Activated CD4-positive, alpha-beta T cell treated with anti-CD3 and anti-CD28 coated beads for 36 hours (primary cell): ENCODE data around the gene TGFA. TPM values are rescaled to one million over a fixed set of nuclear protein-coding genes. Genes with fewer than 3 reads are reported as not detected.

Experiments
- ATAC-seq: fragments of 200-7000 bp; cut with Tn5 transposase; one replicate; pipeline ENCODE4 v1.10.0; 2021; ENCODE audit warnings: mild to moderate bottlenecking, moderate library complexity
- CTCF ChIA-PET: fragments of 350-600 bp; sonication (Branson Sonifier 250); formaldehyde crosslinking; loops from one replicate; lab custom pipeline; 2021; ENCODE audit warnings: antibody characterized with exemption; lab: Charles Lee
- POLR2A ChIA-PET: fragments of 350-600 bp; sonication (Branson Sonifier 250); formaldehyde crosslinking; loops from one replicate; lab custom pipeline; 2021; ENCODE audit warnings: antibody characterized with exemption, inconsistent platforms; lab: Charles Lee
- DNase-seq: peaks from one replicate; pipeline ENCODE4 v3.0.0-alpha.2; 2020
- H3K27ac Mint-ChIP-seq: one replicate; pipeline ENCODE4 v1.8.0; 2021; ENCODE audit warnings: mixed read lengths
- H3K27me3 Mint-ChIP-seq: one replicate; pipeline ENCODE4 v1.8.0; 2021; ENCODE audit warnings: mixed read lengths
- H3K36me3 Mint-ChIP-seq: one replicate; pipeline ENCODE4 v1.8.0; 2021; ENCODE audit warnings: low read depth, mixed read lengths
- H3K4me1 Mint-ChIP-seq: one replicate; pipeline ENCODE4 v1.8.0; 2021; ENCODE audit warnings: mixed read lengths
- H3K4me3 Mint-ChIP-seq: one replicate; pipeline ENCODE4 v1.8.0; 2021; ENCODE audit warnings: mild to moderate bottlenecking, moderate library complexity, mixed read lengths
- H3K9me3 Mint-ChIP-seq: one replicate; pipeline ENCODE4 v1.8.0; 2021; ENCODE audit warnings: low read depth, mixed read lengths
- intact Hi-C, 2 experiments: fragments of 100-400 bp; cut with DNase I in 1 of 2; cut with micrococcal nuclease in 1 of 2; formaldehyde crosslinking; loops; one replicate each; pipeline versions ENCODE4 v1.14.2 to v1.15.1; 2022 to 2024; cut with DNase I, micrococcal nuclease
- total RNA-seq, 2 experiments: library from RNA; stranded (reverse); gene quantifications; one replicate each; pipeline ENCODE4 v1.2.3, GENCODE V29; 2021

The TGFA gene
- total RNA-seq, 2 experiments from 2014 or later = 0.07 to 0.18 TPM

GRCh38 chr2:70494293-70494886 is 59.2 kb downstream of the TGFA start:
- no peak overlapping the region for H3K4me3 Mint-ChIP-seq
- H3K4me1 Mint-ChIP-seq = no peaks in the 10 kb centered on the region
- CTCF ChIA-PET = no interaction called here
- no peaks in the 10 kb centered on the region for H3K9me3 Mint-ChIP-seq
- H3K36me3 Mint-ChIP-seq = no peaks in the 10 kb centered on the region
- ATAC-seq (no peak), DNase-seq (no peak)
- no peak overlapping the region for H3K27ac Mint-ChIP-seq
- H3K27me3 Mint-ChIP-seq = peaks cover 4% of the 10 kb centered on the region
- intact Hi-C loops = no loop called here
- POLR2A ChIA-PET = no interaction called here

- Mint-ChIP-seq H3K27ac (no peak overlapping the region), H3K4me3 (no peak overlapping the region), H3K9me3 (no peaks in the 10 kb centered on the region), H3K4me1 (no peaks in the 10 kb centered on the region), H3K36me3 (no peaks in the 10 kb centered on the region), H3K27me3 (no peaks in the 10 kb centered on the region)
- DNase-seq = no peak
- POLR2A ChIA-PET = no interaction called here
- intact Hi-C loops = no loop called here
- ATAC-seq = no peak
- CTCF ChIA-PET = no interaction called here
Observed at GRCh38 chr2:70490381-70490780, 63.2 kb downstream of the TGFA start.

- no peaks in the 10 kb centered on the region for H3K36me3 Mint-ChIP-seq
- H3K27me3 Mint-ChIP-seq = no peaks in the 10 kb centered on the region
- no peaks in the 10 kb centered on the region for H3K9me3 Mint-ChIP-seq
- no peaks in the 10 kb centered on the region for H3K4me1 Mint-ChIP-seq
- ChIA-PET CTCF (no interaction called here), POLR2A (no interaction called here)
- DNase-seq = no peak
- H3K4me3 Mint-ChIP-seq = no peak overlapping the region
- no peak overlapping the region for H3K27ac Mint-ChIP-seq
- intact Hi-C loops = no loop called here
- ATAC-seq = no peak
Observed at GRCh38 chr2:70489165-70489564, 64.5 kb downstream of the TGFA start.

- intact Hi-C loops = no loop called here
- DNase-seq (no peak), ATAC-seq (no peak)
- Mint-ChIP-seq H3K36me3 (no peaks in the 10 kb centered on the region), H3K4me1 (no peaks in the 10 kb centered on the region), H3K27me3 (no peaks in the 10 kb centered on the region), H3K9me3 (peaks cover 6% of the 10 kb centered on the region), H3K27ac (no peak overlapping the region), H3K4me3 (no peak overlapping the region)
- ChIA-PET CTCF (no interaction called here), POLR2A (no interaction called here)
Observed at GRCh38 chr2:70484086-70484485, 69.5 kb downstream of the TGFA start.

GRCh38 chr2:70482401-70482800 is 71.2 kb downstream of the TGFA start:
- peaks cover 6% of the 10 kb centered on the region for H3K9me3 Mint-ChIP-seq
- no peaks in the 10 kb centered on the region for H3K27me3 Mint-ChIP-seq
- intact Hi-C loops = no loop called here
- H3K4me1 Mint-ChIP-seq = no peaks in the 10 kb centered on the region
- no peak overlapping the region for H3K4me3 Mint-ChIP-seq
- POLR2A ChIA-PET = no interaction called here
- no peak overlapping the region for H3K27ac Mint-ChIP-seq
- H3K36me3 Mint-ChIP-seq = no peaks in the 10 kb centered on the region
- DNase-seq (no peak), ATAC-seq (no peak)
- CTCF ChIA-PET = interaction anchor here (0.7 to 1.1 kb wide), 2 partner anchors 15 to 204 kb away, joined by 3 to 5 read pairs; no protein-coding TSS in a partner anchor

- peaks cover 3% of the 10 kb centered on the region for H3K4me1 Mint-ChIP-seq
- no peak overlapping the region for H3K27ac Mint-ChIP-seq
- intact Hi-C loops = no loop called here
- DNase-seq (no peak), ATAC-seq (no peak)
- no peaks in the 10 kb centered on the region for H3K27me3 Mint-ChIP-seq
- ChIA-PET POLR2A (no interaction called here), CTCF (interaction anchor here (0.7 to 1.1 kb wide), 3 partner anchors 17 to 194 kb away, joined by 3 to 5 read pairs (median 3); no protein-coding TSS in a partner anchor)
- H3K36me3 Mint-ChIP-seq = no peaks in the 10 kb centered on the region
- H3K9me3 Mint-ChIP-seq = peaks cover 6% of the 10 kb centered on the region
- no peak overlapping the region for H3K4me3 Mint-ChIP-seq
Observed at GRCh38 chr2:70480468-70480867, 73.2 kb downstream of the TGFA start.

GRCh38 chr2:70479816-70480215 is 73.8 kb downstream of the TGFA start:
- H3K4me3 Mint-ChIP-seq = no peak overlapping the region
- peaks cover 10% of the 10 kb centered on the region for H3K4me1 Mint-ChIP-seq
- no peaks in the 10 kb centered on the region for H3K36me3 Mint-ChIP-seq
- peaks cover 6% of the 10 kb centered on the region for H3K9me3 Mint-ChIP-seq
- no peak for ATAC-seq
- no peak overlapping the region for H3K27ac Mint-ChIP-seq
- ChIA-PET POLR2A (no interaction called here), CTCF (interaction anchor here (1.0 to 1.2 kb wide), 2 partner anchors 24 to 160 kb away, joined by 3 read pairs; no protein-coding TSS in a partner anchor)
- intact Hi-C loops = no loop called here
- DNase-seq = no peak
- no peaks in the 10 kb centered on the region for H3K27me3 Mint-ChIP-seq

- intact Hi-C loops = no loop called here
- POLR2A ChIA-PET = no interaction called here
- no peaks in the 10 kb centered on the region for H3K27me3 Mint-ChIP-seq
Observed at GRCh38 chr2:70477441-70477844, 76.2 kb downstream of the TGFA start.

GRCh38 chr2:70475266-70475665 is 78.4 kb downstream of the TGFA start:
- ChIA-PET POLR2A (interaction anchor here (0.7 kb wide), 1 partner anchor 419 kb away, joined by 3 read pairs; no protein-coding TSS in a partner anchor), CTCF (interaction anchor here (0.7 to 1.1 kb wide), 2 partner anchors 143 to 171 kb away, joined by 3 read pairs; no protein-coding TSS in a partner anchor)
- peaks cover 38% of the 10 kb centered on the region for H3K4me1 Mint-ChIP-seq
- DNase-seq (no peak), ATAC-seq (no peak)
- no peaks in the 10 kb centered on the region for H3K36me3 Mint-ChIP-seq
- H3K27ac Mint-ChIP-seq = no peak overlapping the region
- H3K27me3 Mint-ChIP-seq = no peaks in the 10 kb centered on the region
- intact Hi-C loops = no loop called here
- no peaks in the 10 kb centered on the region for H3K9me3 Mint-ChIP-seq
- H3K4me3 Mint-ChIP-seq = no peak overlapping the region

More at GRCh38 chr2:70477441-70477844, 76.2 kb downstream of the TGFA start:
- ATAC-seq = no peak
- peaks cover 6% of the 10 kb centered on the region for H3K9me3 Mint-ChIP-seq
- H3K4me1 Mint-ChIP-seq = peaks cover 29% of the 10 kb centered on the region
- no peak for DNase-seq
- no peaks in the 10 kb centered on the region for H3K36me3 Mint-ChIP-seq
- H3K4me3 Mint-ChIP-seq = no peak overlapping the region
- CTCF ChIA-PET = interaction anchor here (1.0 to 1.8 kb wide), 2 partner anchors 10 to 27 kb away, joined by 3 to 8 read pairs; no protein-coding TSS in a partner anchor
- no peak overlapping the region for H3K27ac Mint-ChIP-seq

GRCh38 chr2:70474256-70474848 is 79.3 kb downstream of the TGFA start:
- intact Hi-C loops = no loop called here
- DNase-seq = no peak
- ChIA-PET POLR2A (interaction anchor here (0.6 to 0.7 kb wide), 2 partner anchors 165 to 420 kb away, joined by 3 to 4 read pairs; no protein-coding TSS in a partner anchor), CTCF (interaction anchor here (0.6 to 1.4 kb wide), 5 partner anchors 13 to 170 kb away, joined by 3 to 4 read pairs (median 3); no protein-coding TSS in a partner anchor)
- ATAC-seq = no peak
- Mint-ChIP-seq H3K36me3 (no peaks in the 10 kb centered on the region), H3K27ac (no peak overlapping the region), H3K27me3 (no peaks in the 10 kb centered on the region), H3K9me3 (no peaks in the 10 kb centered on the region), H3K4me3 (no peak overlapping the region), H3K4me1 (peaks cover 41% of the 10 kb centered on the region)

- Mint-ChIP-seq H3K27me3 (no peaks in the 10 kb centered on the region), H3K4me1 (peaks cover 41% of the 10 kb centered on the region), H3K27ac (no peak overlapping the region), H3K36me3 (no peaks in the 10 kb centered on the region), H3K9me3 (no peaks in the 10 kb centered on the region), H3K4me3 (no peak overlapping the region)
- POLR2A ChIA-PET = no interaction called here
- CTCF ChIA-PET = no interaction called here
- intact Hi-C loops = no loop called here
- ATAC-seq (peak; percentile 47), DNase-seq (no peak)
Observed at GRCh38 chr2:70473101-70473722, 80.4 kb downstream of the TGFA start.
